ENCODE measurements around the gene CFTR.

GRCh38 chr7:117489016-117489415 lies 9.2 kb downstream of the CFTR start:
- no peak for TF ChIP-seq EZH2 (IDR thresholded peaks at IDR 0.05; ENCODE audit: low read depth)
- TF ChIP-seq CTCF (conservative IDR thresholded peaks at IDR 0.05): no peak

Measured in PC-9 (cell line).